ENCODE results near the gene CELF5.

CELF5 gene

DNA sequence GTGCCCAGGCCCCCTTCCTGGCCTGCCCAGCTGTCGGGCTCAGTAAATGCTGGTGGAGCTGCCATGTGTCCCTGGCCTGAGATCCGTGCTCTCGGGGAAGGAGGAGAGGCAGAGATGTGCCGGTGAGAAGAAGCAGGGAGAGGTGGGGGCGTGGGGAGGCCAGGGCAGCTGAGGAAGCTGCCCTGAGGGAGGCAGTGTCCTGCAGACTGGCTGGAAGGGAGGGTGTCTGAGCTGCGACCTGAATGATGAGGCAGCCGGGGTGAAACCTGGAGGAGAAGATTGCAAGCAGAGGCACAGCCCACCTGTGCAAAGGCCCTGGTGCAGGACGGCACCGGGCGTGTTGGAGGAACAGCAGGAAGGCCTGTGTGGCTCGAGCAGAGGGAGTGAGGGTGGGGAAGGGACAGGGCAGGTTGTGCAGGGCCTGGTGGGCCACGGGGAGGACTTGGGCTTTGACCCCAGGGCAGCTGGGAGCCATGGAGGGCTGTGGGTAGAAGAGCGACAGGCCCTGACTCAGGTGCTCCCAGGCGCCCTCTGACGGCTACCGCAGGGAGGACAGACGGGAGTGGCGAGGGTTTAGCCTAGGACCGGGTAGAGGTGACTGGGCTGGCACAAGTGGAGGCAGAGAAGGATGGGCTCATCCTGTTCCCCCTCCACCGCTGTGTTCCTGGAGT is 14.0 kb upstream of the CELF5 start (continued):
- TF ChIP-seq ZNF24 (tag by site-specific recombination; IDR thresholded peaks at IDR 0.05) (0 out of 2 replicates have a peak, but pooled peaks have one; percentile 37), ZNF354C (tag by site-specific recombination; IDR thresholded peaks at IDR 0.05; ENCODE audit: borderline replicate concordance, low read depth) (no peak), SCRT1 (tag by site-specific recombination; IDR thresholded peaks at IDR 0.05; ENCODE audit: borderline replicate concordance) (peak; percentile 71; the same call in 1 of the 2 replicates), SP7 (tag by site-specific recombination; IDR thresholded peaks at IDR 0.05) (0 out of 2 replicates have a peak, but pooled peaks have one; percentile 22), YY2 (tag by site-specific recombination; IDR thresholded peaks at IDR 0.05) (peak; percentile 42; the same call in 1 of the 2 replicates), MEIS1 (CRISPR knock-in tag; IDR thresholded peaks at IDR 0.05; ENCODE audit: borderline replicate concordance) (no peak), ZNF341 (tag by site-specific recombination; IDR thresholded peaks at IDR 0.05; ENCODE audit: low read depth) (peak; percentile 61; the same call in 1 of the 2 replicates), REPIN1 (tag by site-specific recombination; IDR thresholded peaks at IDR 0.05; ENCODE audit: low read depth) (no peak), ZNF214 (tag by site-specific recombination; IDR thresholded peaks at IDR 0.05; ENCODE audit: borderline replicate concordance) (no peak), ZNF623 (tag by site-specific recombination; IDR thresholded peaks at IDR 0.05) (peak; percentile 100), SCRT2 (tag by site-specific recombination; IDR thresholded peaks at IDR 0.05) (peak; percentile 94), ZNF121 (tag by site-specific recombination; IDR thresholded peaks at IDR 0.05) (no peak), ZNF2 (tag by site-specific recombination; IDR thresholded peaks at IDR 0.05) (0 out of 2 replicates have a peak, but pooled peaks have one; percentile 53), ZNF747 (tag by site-specific recombination; IDR thresholded peaks at IDR 0.05) (no peak), TCF7L2 (IDR thresholded peaks at IDR 0.05; ENCODE audit: borderline replicate concordance, low read depth, low read length) (no peak), ZNF37A (tag by site-specific recombination; IDR thresholded peaks at IDR 0.05) (no peak), ZEB2 (tag by site-specific recombination; IDR thresholded peaks at IDR 0.05) (0 out of 2 replicates have a peak, but pooled peaks have one; percentile 19), ZNF510 (tag by site-specific recombination; IDR thresholded peaks at IDR 0.05; ENCODE audit: insufficient replicate concordance) (no peak), ZNF514 (tag by site-specific recombination; IDR thresholded peaks at IDR 0.05) (no peak), ZNF239 (tag by site-specific recombination; IDR thresholded peaks at IDR 0.05) (no peak)
- TF ChIP-seq, protein P1, sequence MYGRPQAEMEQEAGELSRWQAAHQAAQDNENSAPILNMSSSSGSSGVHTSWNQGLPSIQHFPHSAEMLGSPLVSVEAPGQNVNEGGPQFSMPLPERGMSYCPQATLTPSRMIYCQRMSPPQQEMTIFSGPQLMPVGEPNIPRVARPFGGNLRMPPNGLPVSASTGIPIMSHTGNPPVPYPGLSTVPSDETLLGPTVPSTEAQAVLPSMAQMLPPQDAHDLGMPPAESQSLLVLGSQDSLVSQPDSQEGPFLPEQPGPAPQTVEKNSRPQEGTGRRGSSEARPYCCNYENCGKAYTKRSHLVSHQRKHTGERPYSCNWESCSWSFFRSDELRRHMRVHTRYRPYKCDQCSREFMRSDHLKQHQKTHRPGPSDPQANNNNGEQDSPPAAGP (tag by site-specific recombination; IDR thresholded peaks at IDR 0.05), result peak; percentile 67
- TF ChIP-seq, protein P2, sequence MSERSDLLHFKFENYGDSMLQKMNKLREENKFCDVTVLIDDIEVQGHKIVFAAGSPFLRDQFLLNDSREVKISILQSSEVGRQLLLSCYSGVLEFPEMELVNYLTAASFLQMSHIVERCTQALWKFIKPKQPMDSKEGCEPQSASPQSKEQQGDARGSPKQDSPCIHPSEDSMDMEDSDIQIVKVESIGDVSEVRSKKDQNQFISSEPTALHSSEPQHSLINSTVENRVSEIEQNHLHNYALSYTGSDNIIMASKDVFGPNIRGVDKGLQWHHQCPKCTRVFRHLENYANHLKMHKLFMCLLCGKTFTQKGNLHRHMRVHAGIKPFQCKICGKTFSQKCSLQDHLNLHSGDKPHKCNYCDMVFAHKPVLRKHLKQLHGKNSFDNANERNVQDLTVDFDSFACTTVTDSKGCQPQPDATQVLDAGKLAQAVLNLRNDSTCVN (tag by site-specific recombination; optimal IDR thresholded peaks at IDR 0.05), result no peak
- TF ChIP-seq, protein P3, sequence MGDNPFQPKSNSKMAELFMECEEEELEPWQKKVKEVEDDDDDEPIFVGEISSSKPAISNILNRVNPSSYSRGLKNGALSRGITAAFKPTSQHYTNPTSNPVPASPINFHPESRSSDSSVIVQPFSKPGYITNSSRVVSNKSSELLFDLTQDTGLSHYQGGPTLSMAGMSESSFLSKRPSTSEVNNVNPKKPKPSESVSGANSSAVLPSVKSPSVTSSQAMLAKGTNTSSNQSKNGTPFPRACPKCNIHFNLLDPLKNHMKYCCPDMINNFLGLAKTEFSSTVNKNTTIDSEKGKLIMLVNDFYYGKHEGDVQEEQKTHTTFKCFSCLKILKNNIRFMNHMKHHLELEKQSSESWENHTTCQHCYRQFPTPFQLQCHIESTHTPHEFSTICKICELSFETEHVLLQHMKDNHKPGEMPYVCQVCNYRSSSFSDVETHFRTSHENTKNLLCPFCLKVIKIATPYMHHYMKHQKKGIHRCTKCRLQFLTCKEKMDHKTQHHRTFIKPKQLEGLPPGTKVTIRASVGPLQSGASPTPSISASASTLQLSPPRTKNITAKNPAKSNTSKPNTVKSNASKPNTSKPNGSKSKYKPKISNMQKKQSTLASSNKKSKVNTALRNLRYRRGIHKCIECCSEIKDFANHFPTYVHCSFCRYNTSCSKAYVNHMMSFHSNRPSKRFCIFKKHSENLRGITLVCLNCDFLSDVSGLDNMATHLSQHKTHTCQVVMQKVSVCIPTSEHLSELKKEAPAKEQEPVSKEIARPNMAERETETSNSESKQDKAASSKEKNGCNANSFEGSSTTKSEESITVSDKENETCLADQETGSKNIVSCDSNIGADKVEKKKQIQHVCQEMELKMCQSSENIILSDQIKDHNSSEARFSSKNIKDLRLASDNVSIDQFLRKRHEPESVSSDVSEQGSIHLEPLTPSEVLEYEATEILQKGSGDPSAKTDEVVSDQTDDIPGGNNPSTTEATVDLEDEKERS (tag by site-specific recombination; IDR thresholded peaks at IDR 0.05), result peak; percentile 79; the same call in 1 of the 2 replicates
- TF ChIP-seq, protein P4, sequence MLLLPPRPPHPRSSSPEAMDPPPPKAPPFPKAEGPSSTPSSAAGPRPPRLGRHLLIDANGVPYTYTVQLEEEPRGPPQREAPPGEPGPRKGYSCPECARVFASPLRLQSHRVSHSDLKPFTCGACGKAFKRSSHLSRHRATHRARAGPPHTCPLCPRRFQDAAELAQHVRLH (tag by site-specific recombination; IDR thresholded peaks at IDR 0.05), result peak; percentile 92
- TF ChIP-seq, protein P5, sequence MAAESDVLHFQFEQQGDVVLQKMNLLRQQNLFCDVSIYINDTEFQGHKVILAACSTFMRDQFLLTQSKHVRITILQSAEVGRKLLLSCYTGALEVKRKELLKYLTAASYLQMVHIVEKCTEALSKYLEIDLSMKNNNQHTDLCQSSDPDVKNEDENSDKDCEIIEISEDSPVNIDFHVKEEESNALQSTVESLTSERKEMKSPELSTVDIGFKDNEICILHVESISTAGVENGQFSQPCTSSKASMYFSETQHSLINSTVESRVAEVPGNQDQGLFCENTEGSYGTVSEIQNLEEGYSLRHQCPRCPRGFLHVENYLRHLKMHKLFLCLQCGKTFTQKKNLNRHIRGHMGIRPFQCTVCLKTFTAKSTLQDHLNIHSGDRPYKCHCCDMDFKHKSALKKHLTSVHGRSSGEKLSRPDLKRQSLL (tag by site-specific recombination; IDR thresholded peaks at IDR 0.05), result no peak
- TF ChIP-seq, protein P6, sequence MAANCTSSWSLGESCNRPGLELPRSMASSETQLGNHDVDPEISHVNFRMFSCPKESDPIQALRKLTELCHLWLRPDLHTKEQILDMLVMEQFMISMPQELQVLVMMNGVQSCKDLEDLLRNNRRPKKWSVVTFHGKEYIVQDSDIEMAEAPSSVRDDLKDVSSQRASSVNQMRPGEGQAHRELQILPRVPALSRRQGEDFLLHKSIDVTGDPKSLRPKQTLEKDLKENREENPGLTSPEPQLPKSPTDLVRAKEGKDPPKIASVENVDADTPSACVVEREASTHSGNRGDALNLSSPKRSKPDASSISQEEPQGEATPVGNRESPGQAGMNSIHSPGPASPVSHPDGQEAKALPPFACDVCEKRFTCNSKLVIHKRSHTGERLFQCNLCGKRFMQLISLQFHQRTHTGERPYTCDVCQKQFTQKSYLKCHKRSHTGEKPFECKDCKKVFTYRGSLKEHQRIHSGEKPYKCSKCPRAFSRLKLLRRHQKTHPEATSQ (tag by site-specific recombination; IDR thresholded peaks at IDR 0.05), result 0 out of 2 replicates have a peak, but pooled peaks have one; percentile 79
- TF ChIP-seq, protein P7, sequence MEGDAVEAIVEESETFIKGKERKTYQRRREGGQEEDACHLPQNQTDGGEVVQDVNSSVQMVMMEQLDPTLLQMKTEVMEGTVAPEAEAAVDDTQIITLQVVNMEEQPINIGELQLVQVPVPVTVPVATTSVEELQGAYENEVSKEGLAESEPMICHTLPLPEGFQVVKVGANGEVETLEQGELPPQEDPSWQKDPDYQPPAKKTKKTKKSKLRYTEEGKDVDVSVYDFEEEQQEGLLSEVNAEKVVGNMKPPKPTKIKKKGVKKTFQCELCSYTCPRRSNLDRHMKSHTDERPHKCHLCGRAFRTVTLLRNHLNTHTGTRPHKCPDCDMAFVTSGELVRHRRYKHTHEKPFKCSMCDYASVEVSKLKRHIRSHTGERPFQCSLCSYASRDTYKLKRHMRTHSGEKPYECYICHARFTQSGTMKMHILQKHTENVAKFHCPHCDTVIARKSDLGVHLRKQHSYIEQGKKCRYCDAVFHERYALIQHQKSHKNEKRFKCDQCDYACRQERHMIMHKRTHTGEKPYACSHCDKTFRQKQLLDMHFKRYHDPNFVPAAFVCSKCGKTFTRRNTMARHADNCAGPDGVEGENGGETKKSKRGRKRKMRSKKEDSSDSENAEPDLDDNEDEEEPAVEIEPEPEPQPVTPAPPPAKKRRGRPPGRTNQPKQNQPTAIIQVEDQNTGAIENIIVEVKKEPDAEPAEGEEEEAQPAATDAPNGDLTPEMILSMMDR (tag by site-specific recombination; IDR thresholded peaks at IDR 0.05), result peak; percentile 79
